ENCODE results near the gene TRIM27. TPM values are rescaled to one million over a fixed set of nuclear protein-coding genes. Genes with fewer than 3 reads are reported as not detected.

The TRIM27 gene
- total and polyA plus RNA-seq, 10 of the 15 experiments (the other 5 are each of a cell fraction or from before 2014, with no cell fraction given) = 18.5 to 74.7 (median 58.0) TPM

DNA sequence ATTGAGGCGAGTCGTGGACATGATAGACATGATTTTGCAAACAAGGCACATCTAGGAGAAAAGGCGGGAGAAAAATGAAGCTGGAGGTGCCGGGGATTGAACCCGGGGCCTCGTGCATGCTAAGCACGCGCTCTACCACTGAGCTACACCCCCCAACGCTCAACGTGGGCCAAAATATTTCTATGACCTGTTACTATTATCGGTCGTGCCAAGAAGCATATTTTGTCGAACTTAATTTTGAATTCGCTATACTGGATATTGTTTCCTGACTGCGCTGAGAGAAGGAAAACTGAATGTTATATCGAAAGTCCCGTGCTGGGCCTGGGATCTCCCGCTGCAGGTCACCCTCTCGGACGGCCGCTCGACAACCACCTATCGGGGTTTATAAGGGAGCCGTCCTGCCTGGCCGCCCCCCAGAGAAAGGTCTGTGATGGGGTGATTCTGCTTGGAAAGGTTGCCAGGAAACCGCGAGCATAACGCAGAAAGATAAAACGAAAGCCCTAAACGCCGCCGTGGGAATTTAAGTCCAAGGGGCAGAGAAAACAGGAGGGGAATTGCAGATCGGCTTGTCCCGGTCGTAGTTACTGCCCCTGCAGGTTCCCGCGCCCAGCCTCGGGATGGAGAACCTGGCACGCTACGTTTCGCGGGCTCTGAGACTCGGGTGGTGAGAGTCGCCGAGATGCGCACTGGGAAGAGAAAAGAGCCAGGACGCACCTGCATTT, 60.0 kb downstream of the TRIM27 start:
- 0 out of 2 replicates have a peak overlapping the region, but pooled peaks have one; percentile 7 for H3K27ac ChIP-seq (ENCODE audit: control insufficient read depth, insufficient read depth)
- ATAC-seq (peak; percentile 72), DNase-seq (ENCODE audit: low read depth, low spot score) (peak; percentile 61), FAIRE-seq (no peak)
- H3K4me3 ChIP-seq = peak overlapping the region; percentile 92
- H3K4me2 ChIP-seq (ENCODE audit: control insufficient read depth, insufficient read depth) = peak overlapping the region; percentile 78
- ChIA-PET SMC1A (ENCODE audit: uncharacterized antibody, unreplicated experiment) (interaction anchor here (0.8 to 1.8 kb wide), 8 partner anchors 16 to 151 kb away, joined by 3 to 8 read pairs (median 3); no protein-coding TSS in a partner anchor), CTCF (interaction anchor here (0.9 to 4.6 kb wide), 2 partner anchors 26 to 118 kb away, joined by 4 to 26 read pairs; no protein-coding TSS in a partner anchor), POLR2A (no interaction called here), RAD21 (ENCODE audit: unreplicated experiment) (interaction anchor here (1.1 kb wide), 1 partner anchor 25 kb away, joined by 4 read pairs; no protein-coding TSS in a partner anchor)
- peaks cover 2% of the 10 kb centered on the region; the same call in 2 of the 3 replicates for H3K9me3 ChIP-seq (replicated peaks; ENCODE audit: control insufficient read depth, insufficient read depth, low read length)
- in situ Hi-C loops (cut with MboI) = no loop called here
- H3K36me3 ChIP-seq (ENCODE audit: control insufficient read depth in 2 of 2, insufficient read depth in 2 of 2, low read length in 1 of 2) = no peaks in the 10 kb centered on the region
- H3K79me2 ChIP-seq (ENCODE audit: control insufficient read depth, insufficient read depth, low read length) = no peaks in the 10 kb centered on the region
- peaks cover 2% of the 10 kb centered on the region; the same call in 1 of the 2 replicates for H3K4me1 ChIP-seq (ENCODE audit: control insufficient read depth, insufficient read depth, low read length)
- H4K20me1 ChIP-seq (ENCODE audit: control insufficient read depth, insufficient read depth) = no peaks in the 10 kb centered on the region
- peak overlapping the region; percentile 89 for H2AFZ ChIP-seq (ENCODE audit: control insufficient read depth, low read depth, low read length)
- H3K9ac ChIP-seq (ENCODE audit: control insufficient read depth, insufficient read depth, low read length) = peak overlapping the region; percentile 57
- H3K27me3 ChIP-seq (replicated peaks in 1 of 2; ENCODE audit: control insufficient read depth in 2 of 2, insufficient read depth in 2 of 2, low read length in 1 of 2) = no peaks in the 10 kb centered on the region; a peak in 1 of 4 replicates
- WGBS (ENCODE audit: insufficient coverage, insufficient replicate concordance, low lambda C conversion rate, missing lambda C conversion rate) = under 1% methylated on average over 47 of the region's 47 CpGs
- no TSS peak for BruUV-seq (replicated peaks)
- intact Hi-C loops (cut with micrococcal nuclease; ENCODE audit: unreplicated experiment) = loop anchor here (1.0 to 2.0 kb wide), 3 partner anchors 24 to 78 kb away; no protein-coding TSS in a partner anchor
- TF ChIP-seq JUNB (IDR thresholded peaks at IDR 0.05) (0 out of 2 replicates have a peak, but pooled peaks have one; percentile 13), ZBTB40 (IDR thresholded peaks at IDR 0.05; ENCODE audit: borderline replicate concordance) (peak; percentile 75; the same call in 1 of the 2 replicates), EP300 (IDR thresholded peaks at IDR 0.05; ENCODE audit: borderline replicate concordance in 1 of 2, control insufficient read depth in 1 of 2, low read depth in 2 of 2, low read length in 2 of 2) (peak in 1 of 2 experiments; percentile 4; a peak in 1 of 4 replicates), PML (IDR thresholded peaks at IDR 0.05; ENCODE audit: low read length) (peak; percentile 49; the same call in 1 of the 2 replicates), TBL1XR1 (IDR thresholded peaks at IDR 0.05; ENCODE audit: low read depth, low read length) (peak; percentile 88; the same call in 1 of the 2 replicates), ZNF24 (IDR thresholded peaks at IDR 0.05) (peak; percentile 99), BACH1 (IDR thresholded peaks at IDR 0.05; ENCODE audit: borderline replicate concordance) (0 out of 2 replicates have a peak, but pooled peaks have one; percentile 21), HCFC1 (IDR thresholded peaks at IDR 0.05; ENCODE audit: low read length) (0 out of 2 replicates have a peak, but pooled peaks have one; percentile 30), RB1 (IDR thresholded peaks at IDR 0.05; ENCODE audit: borderline replicate concordance) (peak; percentile 92; the same call in 1 of the 2 replicates), SMC3 (IDR thresholded peaks at IDR 0.05; ENCODE audit: borderline replicate concordance, low read length) (no peak), ETV6 (conservative IDR thresholded peaks at IDR 0.05 in 1 of 2, IDR thresholded peaks at IDR 0.05 in 1 of 2; ENCODE audit: borderline replicate concordance in 1 of 2, low read depth in 1 of 2) (no peak)
- TF ChIP-seq, protein P1, sequence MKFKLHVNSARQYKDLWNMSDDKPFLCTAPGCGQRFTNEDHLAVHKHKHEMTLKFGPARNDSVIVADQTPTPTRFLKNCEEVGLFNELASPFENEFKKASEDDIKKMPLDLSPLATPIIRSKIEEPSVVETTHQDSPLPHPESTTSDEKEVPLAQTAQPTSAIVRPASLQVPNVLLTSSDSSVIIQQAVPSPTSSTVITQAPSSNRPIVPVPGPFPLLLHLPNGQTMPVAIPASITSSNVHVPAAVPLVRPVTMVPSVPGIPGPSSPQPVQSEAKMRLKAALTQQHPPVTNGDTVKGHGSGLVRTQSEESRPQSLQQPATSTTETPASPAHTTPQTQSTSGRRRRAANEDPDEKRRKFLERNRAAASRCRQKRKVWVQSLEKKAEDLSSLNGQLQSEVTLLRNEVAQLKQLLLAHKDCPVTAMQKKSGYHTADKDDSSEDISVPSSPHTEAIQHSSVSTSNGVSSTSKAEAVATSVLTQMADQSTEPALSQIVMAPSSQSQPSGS (IDR thresholded peaks at IDR 0.05; ENCODE audit: low read length) = no peak
- TF ChIP-seq, protein P2, sequence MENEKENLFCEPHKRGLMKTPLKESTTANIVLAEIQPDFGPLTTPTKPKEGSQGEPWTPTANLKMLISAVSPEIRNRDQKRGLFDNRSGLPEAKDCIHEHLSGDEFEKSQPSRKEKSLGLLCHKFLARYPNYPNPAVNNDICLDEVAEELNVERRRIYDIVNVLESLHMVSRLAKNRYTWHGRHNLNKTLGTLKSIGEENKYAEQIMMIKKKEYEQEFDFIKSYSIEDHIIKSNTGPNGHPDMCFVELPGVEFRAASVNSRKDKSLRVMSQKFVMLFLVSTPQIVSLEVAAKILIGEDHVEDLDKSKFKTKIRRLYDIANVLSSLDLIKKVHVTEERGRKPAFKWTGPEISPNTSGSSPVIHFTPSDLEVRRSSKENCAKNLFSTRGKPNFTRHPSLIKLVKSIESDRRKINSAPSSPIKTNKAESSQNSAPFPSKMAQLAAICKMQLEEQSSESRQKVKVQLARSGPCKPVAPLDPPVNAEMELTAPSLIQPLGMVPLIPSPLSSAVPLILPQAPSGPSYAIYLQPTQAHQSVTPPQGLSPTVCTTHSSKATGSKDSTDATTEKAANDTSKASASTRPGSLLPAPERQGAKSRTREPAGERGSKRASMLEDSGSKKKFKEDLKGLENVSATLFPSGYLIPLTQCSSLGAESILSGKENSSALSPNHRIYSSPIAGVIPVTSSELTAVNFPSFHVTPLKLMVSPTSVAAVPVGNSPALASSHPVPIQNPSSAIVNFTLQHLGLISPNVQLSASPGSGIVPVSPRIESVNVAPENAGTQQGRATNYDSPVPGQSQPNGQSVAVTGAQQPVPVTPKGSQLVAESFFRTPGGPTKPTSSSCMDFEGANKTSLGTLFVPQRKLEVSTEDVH (IDR thresholded peaks at IDR 0.05; ENCODE audit: low read depth, partially characterized antibody) = peak; percentile 65
